ENCODE results near the gene SGCD.

- TF ChIP-seq EZH2 (IDR thresholded peaks at IDR 0.05), result no peak
- no peak for TF ChIP-seq POLR2AphosphoS5 (IDR thresholded peaks at IDR 0.05; ENCODE audit: borderline replicate concordance, low read depth, low read length)
- no peak for TF ChIP-seq FOXP2 (optimal IDR thresholded peaks at IDR 0.05; ENCODE audit: control extremely low read depth, extremely low read length, insufficient read depth)
These were observed 58.5 kb downstream of the SGCD start for GRCh38 chr5:156385416-156385815.
